SK-MEL-5 (cell line): ENCODE results near the gene CCDC102B. TPM values are rescaled to one million over a fixed set of nuclear protein-coding genes. Genes with fewer than 3 reads are reported as not detected.
"Not testable (repeated sequence)": the region's sequence is repeated elsewhere in the genome, so short reads cannot be mapped to it uniquely, and the experiment has no call there.

Experiments used
- DNase-seq: peaks from one replicate; pipeline ENCODE4 v3.0.0-alpha.2; 2016; ENCODE audit warnings: low read depth, low spot score
- in situ Hi-C: cut with HindIII; loops from 2 replicates; pipeline ENCODE4 v1.10.0; 2016; ENCODE audit warnings: low sequenced_read_pairs, high pct_unique_total_duplicates, low pct_unique_long_range_greater_than_20kb
- total RNA-seq: library from RNA; depleted of rRNA; stranded (reverse); fragments of >200 nt; shearing (Covaris generic); gene quantifications from 2 replicates; pipeline ENCODE4 v1.2.3, GENCODE V29; 2014

Gene CCDC102B
- total RNA-seq, 1 experiment from 2014 or later: not detected

- in situ Hi-C loops: no loop called here
These were observed 195.0 kb downstream of the CCDC102B start for GRCh38 chr18:68992719-68993482.

GRCh38 chr18:68995675-68996074 lies 197.8 kb downstream of the CCDC102B start:
- in situ Hi-C loops: no loop called here
- DNase-seq: no peak

More at GRCh38 chr18:68992719-68993482, 195.0 kb downstream of the CCDC102B start:
- DNase-seq: no peak

GRCh38 chr18:68997845-68998244 lies 200.0 kb downstream of the CCDC102B start:
- in situ Hi-C loops: no loop called here
- no peak for DNase-seq

GRCh38 chr18:69000366-69000765 lies 202.5 kb downstream of the CCDC102B start:
- DNase-seq: no peak
- in situ Hi-C loops: no loop called here

GRCh38 chr18:69002233-69002632 lies 204.4 kb downstream of the CCDC102B start:
- in situ Hi-C loops: no loop called here
- peak; percentile 51 for DNase-seq

GRCh38 chr18:69006212-69006611 lies 208.3 kb downstream of the CCDC102B start:
- in situ Hi-C loops, DNase-seq: not testable (repeated sequence)

- no peak for DNase-seq
These were observed 210.7 kb downstream of the CCDC102B start for GRCh38 chr18:69008538-69008937.

GRCh38 chr18:69021211-69021805 lies 223.4 kb downstream of the CCDC102B start:
- DNase-seq: no peak
- in situ Hi-C loops: no loop called here

More at GRCh38 chr18:69008538-69008937, 210.7 kb downstream of the CCDC102B start:
- in situ Hi-C loops: no loop called here

- DNase-seq: no peak
- in situ Hi-C loops: no loop called here
These were observed 224.5 kb downstream of the CCDC102B start for GRCh38 chr18:69022426-69022825.

- in situ Hi-C loops: no loop called here
- DNase-seq: no peak
These were observed 233.7 kb downstream of the CCDC102B start for GRCh38 chr18:69031571-69031970.

- no peak for DNase-seq
- in situ Hi-C loops: no loop called here
These were observed 234.1 kb downstream of the CCDC102B start for GRCh38 chr18:69032009-69032408.

GRCh38 chr18:69035756-69036155 lies 237.9 kb downstream of the CCDC102B start:
- in situ Hi-C loops: no loop called here
- no peak for DNase-seq

- no peak for DNase-seq
- in situ Hi-C loops: no loop called here
These were observed 246.3 kb downstream of the CCDC102B start for GRCh38 chr18:69044215-69044614.

GRCh38 chr18:69064063-69064462 lies 266.2 kb downstream of the CCDC102B start:
- no peak for DNase-seq
- in situ Hi-C loops: no loop called here

GRCh38 chr18:69067048-69067447 lies 269.2 kb downstream of the CCDC102B start:
- in situ Hi-C loops: no loop called here
- DNase-seq: no peak

- DNase-seq: no peak
- in situ Hi-C loops: no loop called here
These were observed 273.8 kb downstream of the CCDC102B start for GRCh38 chr18:69071680-69072079.

GRCh38 chr18:69081846-69082245 lies 284.0 kb downstream of the CCDC102B start:
- in situ Hi-C loops: no loop called here

GRCh38 chr18:69082499-69082898 lies 284.6 kb downstream of the CCDC102B start:
- in situ Hi-C loops: no loop called here
- DNase-seq: no peak

More at GRCh38 chr18:69081846-69082245, 284.0 kb downstream of the CCDC102B start:
- no peak for DNase-seq

- in situ Hi-C loops: no loop called here
These were observed 288.1 kb downstream of the CCDC102B start for GRCh38 chr18:69085951-69086350.

More at GRCh38 chr18:69085951-69086350, 288.1 kb downstream of the CCDC102B start:
- DNase-seq: no peak
